OCI-LY1 (cell line): ENCODE measurements around the gene AGAP1.

Experiments used
- H2AFZ ChIP-seq: fragments of 200-600 bp; sonication (generic), shearing (Covaris generic); 2 replicates; pipeline ENCODE4 v1.6.0; 2014; ENCODE audit warnings: antibody characterized with exemption, mild to moderate bottlenecking, low read length
- H3F3A ChIP-seq: fragments of 200-600 bp; sonication (generic), shearing (Covaris generic); 2 replicates; pipeline ENCODE4 v1.6.0; 2014; ENCODE audit warnings: mild to moderate bottlenecking, antibody characterized with exemption, low read length, moderate library complexity; ENCODE audit not compliant: insufficient read depth
- H3K27ac ChIP-seq: fragments of 200-600 bp; sonication (generic); 2 replicates; pipeline ENCODE4 v1.5.1; 2014; ENCODE audit warnings: low read length, mixed run types, mild to moderate bottlenecking, low read depth; ENCODE audit not compliant: poor library complexity, severe bottlenecking
- H3K27me3 ChIP-seq: fragments of 200-600 bp; sonication (generic); 2 replicates; pipeline ENCODE4 v1.6.0; 2014; ENCODE audit warnings: antibody characterized with exemption, mild to moderate bottlenecking, low read length, moderate library complexity; ENCODE audit not compliant: insufficient read depth
- H3K36me3 ChIP-seq: fragments of 200-600 bp; sonication (generic); 2 replicates; pipeline ENCODE4 v1.6.1; 2014; ENCODE audit warnings: mild to moderate bottlenecking, antibody characterized with exemption, low read length, moderate library complexity, mixed read lengths; ENCODE audit not compliant: insufficient read depth
- H3K4me1 ChIP-seq: fragments of 200-600 bp; sonication (generic); 2 replicates; pipeline ENCODE4 v1.5.1; 2014; ENCODE audit warnings: mild to moderate bottlenecking, low read length, moderate library complexity; ENCODE audit not compliant: insufficient read depth, severe bottlenecking
- H3K4me2 ChIP-seq: fragments of 200-600 bp; sonication (generic), shearing (Covaris generic); 2 replicates; pipeline ENCODE4 v1.6.1; 2014; ENCODE audit warnings: low read length
- H3K4me3 ChIP-seq: fragments of 200-600 bp; sonication (generic); 2 replicates; pipeline ENCODE4 v1.5.1; 2014; ENCODE audit warnings: low read length, low read depth, mild to moderate bottlenecking, mixed read lengths; ENCODE audit not compliant: poor library complexity, severe bottlenecking
- H3K79me2 ChIP-seq: fragments of 200-600 bp; shearing (Covaris generic); 2 replicates; pipeline ENCODE4 v1.6.1; 2016; ENCODE audit warnings: mixed run types, low read length, mixed read lengths; ENCODE audit not compliant: insufficient read depth
- H3K9ac ChIP-seq: fragments of 200-600 bp; sonication (generic), shearing (Covaris generic); 2 replicates; pipeline ENCODE4 v1.6.1; 2014; ENCODE audit warnings: mild to moderate bottlenecking, low read length, mixed read lengths
- H3K9me2 ChIP-seq: fragments of 200-600 bp; sonication (generic), shearing (Covaris generic); 2 replicates; pipeline ENCODE4 v1.6.1; 2014; ENCODE audit warnings: low read depth, mild to moderate bottlenecking, low read length, mixed read lengths
- H3K9me3 ChIP-seq: fragments of 200-600 bp; shearing (Covaris generic); 2 replicates; pipeline ENCODE4 v1.6.1; 2014; ENCODE audit warnings: low read length, mixed read lengths
- H4K20me1 ChIP-seq: fragments of 200-600 bp; sonication (generic), shearing (Covaris generic); 2 replicates; pipeline ENCODE4 v1.6.0; 2016; ENCODE audit warnings: mild to moderate bottlenecking, low read length; ENCODE audit not compliant: insufficient read depth
- CTCF ChIP-seq: fragments of 200-600 bp; sonication (generic), shearing (Covaris generic); IDR thresholded peaks from 2 replicates; pipeline ENCODE4 v1.5.1; 2017; ENCODE audit warnings: mild to moderate bottlenecking, antibody characterized with exemption, low read length, moderate library complexity, mixed read lengths
- EZH2 ChIP-seq: fragments of 200-600 bp; sonication (generic), shearing (Covaris generic); IDR thresholded peaks from 2 replicates; pipeline ENCODE4 v1.8.0; 2017; ENCODE audit warnings: borderline replicate concordance, mixed run types, mild to moderate bottlenecking, antibody characterized with exemption, low read length, moderate library complexity, mixed read lengths

AGAP1 gene

GRCh38 chr2:235694721-235695601 lies 201.1 kb downstream of the AGAP1 start:
- H3K27me3 ChIP-seq, result no peaks in the 10 kb centered on the region; the same call in 1 of the 2 replicates
- H3K9me3 ChIP-seq, result no peaks in the 10 kb centered on the region
- H3K9ac ChIP-seq, result no peak overlapping the region
- H3K4me1 ChIP-seq, result no peaks in the 10 kb centered on the region
- H3F3A ChIP-seq, result no peaks in the 10 kb centered on the region
- H3K4me2 ChIP-seq, result no peak overlapping the region
- no peaks in the 10 kb centered on the region for H4K20me1 ChIP-seq
- no peaks in the 10 kb centered on the region for H3K9me2 ChIP-seq
- no peak overlapping the region for H3K27ac ChIP-seq
- no peak overlapping the region for H3K4me3 ChIP-seq
- no peaks in the 10 kb centered on the region for H3K36me3 ChIP-seq
- no peak overlapping the region for H2AFZ ChIP-seq
- H3K79me2 ChIP-seq, result no peaks in the 10 kb centered on the region
- TF ChIP-seq CTCF (no peak), EZH2 (no peak)

GRCh38 chr2:235695602-235695895 lies 201.7 kb downstream of the AGAP1 start:
- Histone ChIP-seq H4K20me1 (no peaks in the 10 kb centered on the region), H3K9ac (no peak overlapping the region), H3K4me2 (no peak overlapping the region), H3K79me2 (no peaks in the 10 kb centered on the region), H3K4me1 (no peaks in the 10 kb centered on the region), H3K9me3 (no peaks in the 10 kb centered on the region), H3K27ac (no peak overlapping the region), H3F3A (no peaks in the 10 kb centered on the region), H3K9me2 (no peaks in the 10 kb centered on the region), H3K36me3 (no peaks in the 10 kb centered on the region), H3K27me3 (no peaks in the 10 kb centered on the region; the same call in 1 of the 2 replicates), H3K4me3 (no peak overlapping the region), H2AFZ (no peak overlapping the region)
- no peak for TF ChIP-seq CTCF

- H3K9me2 ChIP-seq, result no peaks in the 10 kb centered on the region
- no peak for TF ChIP-seq EZH2
- TF ChIP-seq CTCF, result no peak
- H3K27ac ChIP-seq, result no peak overlapping the region
- no peak overlapping the region for H2AFZ ChIP-seq
- no peak overlapping the region for H3K4me3 ChIP-seq
- H4K20me1 ChIP-seq, result no peaks in the 10 kb centered on the region
- H3K4me2 ChIP-seq, result no peak overlapping the region
- no peaks in the 10 kb centered on the region for H3K79me2 ChIP-seq
- H3K27me3 ChIP-seq, result no peaks in the 10 kb centered on the region
- H3K36me3 ChIP-seq, result no peaks in the 10 kb centered on the region
- H3K9ac ChIP-seq, result no peak overlapping the region
- no peaks in the 10 kb centered on the region for H3K4me1 ChIP-seq
- H3F3A ChIP-seq, result no peaks in the 10 kb centered on the region
- no peaks in the 10 kb centered on the region for H3K9me3 ChIP-seq
Observed at GRCh38 chr2:235697041-235697440, 203.2 kb downstream of the AGAP1 start.
